GM12873 (cell line): ENCODE data around the gene KBTBD8.

Source experiments
- TF ChIP-seq, protein P1 (sequence below): IDR thresholded peaks from 2 replicates; pipeline ENCODE4 v1.5.1; 2012; ENCODE audit warnings: low read depth, mild to moderate bottlenecking, moderate library complexity, low read length, control low read depth; ENCODE audit not compliant: insufficient read depth; ENCODE audit errors: missing control alignments

KBTBD8 gene

DNA sequence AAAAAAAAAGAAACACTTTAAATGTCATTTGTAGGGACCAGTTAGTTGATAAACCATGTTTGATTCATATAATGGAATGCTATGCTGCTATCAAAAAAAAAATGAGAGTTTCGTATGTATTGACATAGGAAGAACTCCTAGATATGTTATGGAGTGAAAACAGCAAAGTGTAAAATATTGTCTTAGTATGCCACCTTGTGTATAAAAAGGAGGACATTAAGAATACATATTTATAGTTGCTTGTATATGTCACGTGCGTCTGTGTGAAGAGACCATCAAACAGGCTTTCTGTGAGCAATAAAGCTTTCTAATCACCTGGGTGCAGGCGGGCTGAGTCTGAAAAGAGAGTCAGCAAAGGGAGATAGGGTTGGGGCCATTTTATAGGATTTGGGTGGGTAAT is 39.5 kb downstream of the KBTBD8 start:
- TF ChIP-seq, protein P1, sequence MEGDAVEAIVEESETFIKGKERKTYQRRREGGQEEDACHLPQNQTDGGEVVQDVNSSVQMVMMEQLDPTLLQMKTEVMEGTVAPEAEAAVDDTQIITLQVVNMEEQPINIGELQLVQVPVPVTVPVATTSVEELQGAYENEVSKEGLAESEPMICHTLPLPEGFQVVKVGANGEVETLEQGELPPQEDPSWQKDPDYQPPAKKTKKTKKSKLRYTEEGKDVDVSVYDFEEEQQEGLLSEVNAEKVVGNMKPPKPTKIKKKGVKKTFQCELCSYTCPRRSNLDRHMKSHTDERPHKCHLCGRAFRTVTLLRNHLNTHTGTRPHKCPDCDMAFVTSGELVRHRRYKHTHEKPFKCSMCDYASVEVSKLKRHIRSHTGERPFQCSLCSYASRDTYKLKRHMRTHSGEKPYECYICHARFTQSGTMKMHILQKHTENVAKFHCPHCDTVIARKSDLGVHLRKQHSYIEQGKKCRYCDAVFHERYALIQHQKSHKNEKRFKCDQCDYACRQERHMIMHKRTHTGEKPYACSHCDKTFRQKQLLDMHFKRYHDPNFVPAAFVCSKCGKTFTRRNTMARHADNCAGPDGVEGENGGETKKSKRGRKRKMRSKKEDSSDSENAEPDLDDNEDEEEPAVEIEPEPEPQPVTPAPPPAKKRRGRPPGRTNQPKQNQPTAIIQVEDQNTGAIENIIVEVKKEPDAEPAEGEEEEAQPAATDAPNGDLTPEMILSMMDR = no peak

DNA sequence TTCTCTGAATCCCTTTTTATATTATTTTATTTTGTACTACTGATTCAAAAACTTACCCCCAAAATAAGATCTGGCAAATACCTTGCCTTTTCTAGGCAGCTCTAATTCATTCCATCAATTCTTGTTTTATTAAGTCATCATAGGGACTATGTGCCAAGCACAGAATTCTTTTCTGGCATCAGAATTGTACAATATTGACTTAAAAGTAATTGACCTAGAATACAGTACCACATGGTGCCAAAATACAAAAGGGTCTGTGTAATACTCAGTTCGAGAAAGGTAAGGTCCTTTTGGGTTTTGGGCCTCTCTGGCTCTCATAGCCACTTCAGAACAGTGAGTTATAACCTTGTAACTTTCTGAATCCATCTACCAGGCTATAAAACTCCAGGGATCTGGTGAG is 46.2 kb downstream of the KBTBD8 start:
- TF ChIP-seq, protein P1 = no peak

DNA sequence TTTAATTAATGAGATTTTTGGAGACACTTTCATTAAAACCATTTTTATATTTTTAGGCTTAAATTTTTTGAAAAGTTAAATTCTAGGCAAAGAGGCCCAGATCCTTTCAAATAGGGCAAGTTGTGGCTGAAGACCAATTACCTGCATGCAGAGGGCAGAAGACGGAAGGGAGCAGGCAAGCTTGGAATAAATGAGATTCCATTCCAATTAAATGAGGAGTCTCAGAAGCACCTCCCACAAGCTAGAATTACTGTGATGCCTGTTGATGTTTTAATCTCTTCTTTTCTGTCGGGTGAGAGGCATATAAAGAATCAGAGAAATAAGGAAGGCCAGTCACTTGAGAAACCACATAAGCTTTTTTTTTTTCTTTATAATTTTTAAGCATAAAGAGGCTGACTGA is 46.8 kb downstream of the KBTBD8 start:
- TF ChIP-seq, protein P1 = no peak

DNA sequence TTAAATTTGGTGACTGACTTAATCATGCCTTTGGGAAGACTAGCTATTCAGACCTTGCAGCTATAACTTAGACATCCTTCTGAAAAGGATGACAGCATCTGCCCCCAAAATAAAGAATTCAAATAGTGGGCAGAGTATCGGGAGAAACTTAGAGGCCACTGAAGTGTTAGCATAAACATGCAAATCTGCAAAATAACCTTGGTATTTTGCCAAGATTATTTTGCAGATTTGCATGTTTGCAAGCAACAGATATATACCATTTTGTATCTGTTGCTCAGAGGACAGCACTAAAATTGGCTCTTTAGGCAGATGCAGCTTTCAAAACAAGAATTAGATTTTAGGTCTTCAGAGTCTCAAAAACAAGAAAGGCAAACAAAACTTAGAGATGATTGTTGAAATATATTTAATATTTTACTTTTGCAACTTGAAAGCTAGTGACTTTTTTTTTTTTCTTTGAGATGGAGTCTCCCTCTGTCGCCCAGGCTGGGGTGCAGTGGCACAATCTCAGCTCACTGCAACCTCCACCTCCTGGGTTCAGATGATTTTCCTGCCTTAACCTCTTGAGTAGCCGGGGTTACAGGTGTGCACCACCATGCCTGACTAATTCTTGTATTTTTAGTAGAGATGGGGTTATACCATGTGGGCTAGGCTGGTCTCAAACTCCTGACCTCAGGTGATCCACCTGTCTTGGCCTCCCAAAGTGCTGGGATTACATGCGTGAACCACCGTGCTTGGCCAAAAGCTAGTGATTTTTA is 47.8 kb downstream of the KBTBD8 start:
- TF ChIP-seq, protein P1 = no peak

DNA sequence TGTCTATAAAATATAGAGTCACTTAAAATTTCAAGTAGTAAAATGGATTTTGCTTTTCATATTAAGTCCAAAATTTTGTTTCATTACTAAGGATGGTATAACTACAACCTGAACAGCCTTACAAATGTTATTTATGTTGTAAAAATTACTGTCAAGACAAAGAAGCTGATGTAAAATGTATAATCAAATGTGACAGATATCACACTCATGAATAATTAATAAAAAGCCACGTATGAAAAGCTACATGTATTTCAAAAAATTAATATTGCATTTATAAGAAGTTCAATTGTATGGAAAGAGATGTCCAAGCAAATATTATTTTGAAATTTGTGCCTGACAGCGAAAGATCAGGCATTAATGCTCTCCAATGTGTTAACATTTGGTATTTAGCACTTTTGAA is 48.9 kb downstream of the KBTBD8 start:
- TF ChIP-seq, protein P1 = no peak

DNA sequence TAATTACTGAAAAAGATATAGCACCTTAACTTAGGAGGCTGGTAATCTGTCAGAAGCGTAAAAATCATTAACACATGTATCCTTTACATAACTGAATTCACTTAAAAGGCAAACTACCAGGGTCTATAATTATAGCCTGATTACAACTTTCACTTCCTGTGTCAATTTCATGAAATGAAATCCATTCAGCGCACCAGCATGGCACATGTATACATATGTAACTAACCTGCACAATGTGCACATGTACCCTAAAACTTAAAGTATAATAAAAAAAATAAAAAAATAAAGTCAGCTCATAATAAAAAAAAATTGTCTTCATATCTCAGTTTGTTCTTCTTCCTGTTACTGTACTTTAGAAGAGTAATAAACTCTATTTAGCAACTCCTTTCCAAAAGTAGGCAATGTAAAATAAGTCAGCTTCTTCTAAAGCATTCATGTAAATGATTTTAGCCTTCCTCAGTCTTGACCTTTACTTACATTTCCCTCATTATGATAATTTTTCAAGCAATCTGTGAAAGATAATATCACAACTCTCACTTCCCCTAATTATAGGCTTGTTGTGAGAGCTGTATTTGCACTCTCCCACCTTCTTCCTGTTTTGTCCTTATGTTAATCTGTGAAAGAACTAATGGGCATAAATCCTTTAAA is 50.1 kb downstream of the KBTBD8 start:
- TF ChIP-seq, protein P1 = no peak

DNA sequence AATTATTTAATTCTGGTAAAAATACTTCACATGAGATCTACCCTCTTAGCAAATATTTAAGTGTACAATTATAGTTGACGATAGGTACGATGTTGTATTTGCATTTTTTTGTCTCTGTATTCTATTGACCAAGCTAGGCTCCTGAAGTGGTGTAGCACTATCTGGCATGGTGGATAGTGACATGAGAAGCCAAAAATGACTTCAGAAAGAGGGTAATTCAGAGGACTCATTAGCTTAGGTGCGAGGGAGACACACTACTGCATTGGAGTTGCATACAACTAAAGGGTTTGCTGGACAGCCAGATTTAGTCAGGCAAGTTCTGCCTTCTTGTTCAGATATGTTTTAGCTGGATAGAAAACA is 50.6 kb downstream of the KBTBD8 start:
- TF ChIP-seq, protein P1 = no peak
